ENCODE data around the gene AGBL4. TPM values are rescaled to one million over a fixed set of nuclear protein-coding genes. Genes with fewer than 3 reads are reported as not detected.

The AGBL4 gene
- total RNA-seq, 2 donors from 2014 or later = not detected

DNA sequence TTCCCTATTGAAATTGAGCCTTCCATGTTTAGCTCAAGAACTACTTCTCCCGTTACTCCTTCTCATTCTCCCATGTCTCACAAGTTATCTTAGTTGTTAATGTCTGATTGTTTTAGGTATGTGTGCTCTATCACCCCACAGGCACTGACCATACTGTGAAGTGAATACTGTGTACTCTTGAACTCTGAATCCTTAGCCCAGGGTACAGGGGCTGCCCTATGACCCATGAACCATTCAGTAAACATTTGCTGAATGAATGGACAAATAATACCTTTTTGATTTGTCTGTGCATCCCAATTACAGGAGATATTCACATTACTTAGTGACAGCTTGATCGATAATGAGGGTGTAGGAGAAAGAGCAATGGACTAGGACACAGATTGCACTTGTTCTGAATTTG is 1077.7 kb downstream of the AGBL4 start:
- Histone ChIP-seq H3K27ac (no peak overlapping the region), H3K36me3 (no peaks in the 10 kb centered on the region), H3K4me3 (no peak overlapping the region), H3K4me1 (ENCODE audit: control insufficient read depth in 1 of 2, low read depth in 2 of 2) (peaks cover 0 to 20% of the 10 kb centered on the region in 2 donors), H3K27me3 (replicated peaks; ENCODE audit: insufficient read depth) (no peaks in the 10 kb centered on the region), H3K9me3 (no peaks in the 10 kb centered on the region)
- TF ChIP-seq, protein P1, sequence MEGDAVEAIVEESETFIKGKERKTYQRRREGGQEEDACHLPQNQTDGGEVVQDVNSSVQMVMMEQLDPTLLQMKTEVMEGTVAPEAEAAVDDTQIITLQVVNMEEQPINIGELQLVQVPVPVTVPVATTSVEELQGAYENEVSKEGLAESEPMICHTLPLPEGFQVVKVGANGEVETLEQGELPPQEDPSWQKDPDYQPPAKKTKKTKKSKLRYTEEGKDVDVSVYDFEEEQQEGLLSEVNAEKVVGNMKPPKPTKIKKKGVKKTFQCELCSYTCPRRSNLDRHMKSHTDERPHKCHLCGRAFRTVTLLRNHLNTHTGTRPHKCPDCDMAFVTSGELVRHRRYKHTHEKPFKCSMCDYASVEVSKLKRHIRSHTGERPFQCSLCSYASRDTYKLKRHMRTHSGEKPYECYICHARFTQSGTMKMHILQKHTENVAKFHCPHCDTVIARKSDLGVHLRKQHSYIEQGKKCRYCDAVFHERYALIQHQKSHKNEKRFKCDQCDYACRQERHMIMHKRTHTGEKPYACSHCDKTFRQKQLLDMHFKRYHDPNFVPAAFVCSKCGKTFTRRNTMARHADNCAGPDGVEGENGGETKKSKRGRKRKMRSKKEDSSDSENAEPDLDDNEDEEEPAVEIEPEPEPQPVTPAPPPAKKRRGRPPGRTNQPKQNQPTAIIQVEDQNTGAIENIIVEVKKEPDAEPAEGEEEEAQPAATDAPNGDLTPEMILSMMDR (IDR thresholded peaks at IDR 0.05) = no peak
- ATAC-seq (ENCODE audit: insufficient number of reproducible peaks, low FRiP score, low read depth) (no peak), DNase-seq (ENCODE audit: low spot score) (no peak)

- TF ChIP-seq, protein P1 (IDR thresholded peaks at IDR 0.05) = no peak
- Histone ChIP-seq H3K9me3 (no peaks in the 10 kb centered on the region), H3K36me3 (no peaks in the 10 kb centered on the region), H3K4me1 (ENCODE audit: control insufficient read depth in 1 of 2, low read depth in 2 of 2) (peaks cover 0 to 20% of the 10 kb centered on the region in 2 donors), H3K27me3 (replicated peaks; ENCODE audit: insufficient read depth) (no peaks in the 10 kb centered on the region), H3K4me3 (no peak overlapping the region), H3K27ac (no peak overlapping the region)
- ATAC-seq (ENCODE audit: insufficient number of reproducible peaks, low FRiP score, low read depth) = no peak
- DNase-seq (ENCODE audit: low spot score) = no peak
Measured at GRCh38 chr1:48944811-48945210, 1078.9 kb downstream of the AGBL4 start.

DNA sequence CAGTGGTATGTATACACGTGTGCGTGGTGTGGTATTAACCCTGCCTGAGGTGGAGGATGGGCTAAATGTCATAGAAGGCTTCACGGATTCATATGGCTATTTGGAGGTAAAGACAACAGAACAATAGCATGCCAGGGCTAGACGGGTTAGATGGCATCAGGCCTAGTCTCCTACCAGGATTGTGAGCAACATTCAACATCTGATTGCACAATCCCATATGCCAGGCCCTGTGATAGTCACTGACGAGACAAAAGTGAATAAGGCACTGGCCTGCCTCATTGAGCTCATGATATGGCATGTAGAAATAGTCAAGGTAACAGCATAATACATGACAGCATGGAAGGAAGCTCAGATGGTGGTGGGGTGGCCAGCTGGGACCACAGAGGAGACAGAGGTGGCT is 1079.9 kb downstream of the AGBL4 start:
- H3K36me3 ChIP-seq = no peaks in the 10 kb centered on the region
- DNase-seq (ENCODE audit: low spot score) (no peak), ATAC-seq (ENCODE audit: insufficient number of reproducible peaks, low FRiP score, low read depth) (no peak)
- no peaks in the 10 kb centered on the region for H3K27me3 ChIP-seq (replicated peaks; ENCODE audit: insufficient read depth)
- H3K27ac ChIP-seq = no peak overlapping the region
- no peaks in the 10 kb centered on the region for H3K9me3 ChIP-seq
- no peak overlapping the region for H3K4me3 ChIP-seq
- TF ChIP-seq, protein P1 (IDR thresholded peaks at IDR 0.05) = no peak
- peaks cover 0 to 20% of the 10 kb centered on the region in 2 donors for H3K4me1 ChIP-seq (ENCODE audit: control insufficient read depth in 1 of 2, low read depth in 2 of 2)

GRCh38 chr1:48943393-48943792 is 1080.4 kb downstream of the AGBL4 start:
- no peaks in the 10 kb centered on the region for H3K27me3 ChIP-seq (replicated peaks; ENCODE audit: insufficient read depth)
- no peak for ATAC-seq (ENCODE audit: insufficient number of reproducible peaks, low FRiP score, low read depth)
- no peak for DNase-seq (ENCODE audit: low spot score)
- peaks cover 0 to 20% of the 10 kb centered on the region in 2 donors for H3K4me1 ChIP-seq (ENCODE audit: control insufficient read depth in 1 of 2, low read depth in 2 of 2)
- TF ChIP-seq, protein P1 (IDR thresholded peaks at IDR 0.05) = no peak
- H3K4me3 ChIP-seq = no peak overlapping the region
- no peaks in the 10 kb centered on the region for H3K9me3 ChIP-seq
- H3K36me3 ChIP-seq = no peaks in the 10 kb centered on the region
- H3K27ac ChIP-seq = no peak overlapping the region

DNA sequence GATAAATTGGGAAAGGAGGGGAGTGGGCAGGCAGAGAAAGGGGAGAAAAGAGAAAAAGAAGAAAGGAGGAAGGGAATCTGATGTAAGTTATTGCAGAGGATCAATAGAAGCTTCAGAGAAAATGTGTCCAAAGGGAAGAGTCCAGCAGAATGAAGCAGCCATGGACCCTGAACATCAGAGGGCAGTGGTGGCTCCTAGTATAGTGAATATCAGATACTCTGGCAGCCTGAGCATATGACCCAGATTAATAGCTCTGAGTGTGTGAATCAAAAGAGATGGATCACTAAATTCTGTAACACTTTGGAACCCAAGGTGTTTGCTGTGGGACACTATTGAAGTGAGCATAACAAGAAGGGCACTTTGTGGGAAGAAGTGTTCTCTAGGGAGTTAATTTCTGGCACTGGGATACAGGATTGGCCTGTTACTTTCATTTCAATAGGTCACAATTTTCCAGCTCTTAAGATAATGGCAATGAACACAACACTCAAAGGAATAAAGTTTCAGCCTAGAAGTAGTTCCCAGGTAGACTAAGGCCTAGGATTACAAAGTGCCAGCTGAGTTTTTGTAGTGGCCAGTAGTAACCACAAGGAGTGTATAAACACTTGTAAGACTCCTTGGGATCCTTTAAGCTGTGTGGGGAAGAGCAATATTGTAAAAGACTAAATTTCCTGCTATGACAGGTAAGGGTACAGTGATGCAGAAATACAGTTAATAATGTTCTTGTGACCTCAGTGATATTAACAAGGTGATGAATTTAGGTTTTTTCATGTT is 1082.6 kb downstream of the AGBL4 start:
- Histone ChIP-seq H3K9me3 (no peaks in the 10 kb centered on the region), H3K27me3 (replicated peaks; ENCODE audit: insufficient read depth) (no peaks in the 10 kb centered on the region), H3K4me1 (ENCODE audit: control insufficient read depth in 1 of 2, low read depth in 2 of 2) (peaks cover 0 to 20% of the 10 kb centered on the region in 2 donors), H3K4me3 (no peak overlapping the region), H3K27ac (no peak overlapping the region), H3K36me3 (no peaks in the 10 kb centered on the region)
- DNase-seq (ENCODE audit: low spot score) (no peak), ATAC-seq (ENCODE audit: insufficient number of reproducible peaks, low FRiP score, low read depth) (no peak)
- TF ChIP-seq, protein P1 (IDR thresholded peaks at IDR 0.05) = no peak
